HepG2 (cell line): ENCODE measurements around the gene CALY. TPM values are rescaled to one million over a fixed set of nuclear protein-coding genes. Genes with fewer than 3 reads are reported as not detected.
A peak's percentile ranks its signal among the peaks of the same experiment; 100 is the strongest.

Source experiments
- CREB1 ChIP-seq, 2 experiments: fragments of 450-650 bp in 1 of 2; IDR thresholded peaks; 2 replicates each; pipeline ENCODE4 v1.6.1; 2016 to 2017; ENCODE audit warnings: control low read depth in 1 of 2, mild to moderate bottlenecking in 1 of 2, missing compliant biosample characterization in 1 of 2, missing genetic modification characterization in 1 of 2
- CSRNP2 ChIP-seq: sonication (generic); formaldehyde crosslinking; conservative IDR thresholded peaks from 2 replicates; pipeline ENCODE4 v1.8.0; 2022; ENCODE audit warnings: low read depth, missing genetic modification reagents
- ELF1 ChIP-seq: sonication (generic); formaldehyde crosslinking; IDR thresholded peaks from 2 replicates; pipeline ENCODE4 v1.4.0; 2020; ENCODE audit warnings: missing genetic modification reagents
- JDP2 ChIP-seq: sonication (generic); formaldehyde crosslinking; IDR thresholded peaks from 2 replicates; pipeline ENCODE4 v1.8.1; 2022; ENCODE audit warnings: missing genetic modification reagents, borderline replicate concordance
- KIAA2018 ChIP-seq: sonication (generic); formaldehyde crosslinking; IDR thresholded peaks from 2 replicates; pipeline ENCODE4 v1.5.0; 2020; ENCODE audit warnings: mild to moderate bottlenecking, missing genetic modification reagents, borderline replicate concordance
- MATR3 ChIP-seq: sonication (generic); formaldehyde crosslinking; IDR thresholded peaks from 2 replicates; pipeline ENCODE4 v1.4.0; 2020; ENCODE audit warnings: missing genetic modification reagents
- SNRNP70 ChIP-seq: fragments of 200-400 bp; formaldehyde crosslinking; IDR thresholded peaks from 2 replicates; pipeline ENCODE4 v1.6.1; 2017; ENCODE audit warnings: mild to moderate bottlenecking, low read depth, low read length, moderate library complexity
- THYN1 ChIP-seq: sonication (generic); formaldehyde crosslinking; IDR thresholded peaks from 2 replicates; pipeline ENCODE4 v1.8.1; 2023; ENCODE audit warnings: low read depth, mild to moderate bottlenecking, moderate library complexity, missing genetic modification reagents, borderline replicate concordance
- ZBTB38 ChIP-seq: sonication (generic); formaldehyde crosslinking; IDR thresholded peaks from 2 replicates; pipeline ENCODE4 v1.5.1; 2020; ENCODE audit warnings: mild to moderate bottlenecking, missing genetic modification reagents
- ZNF280B ChIP-seq: sonication (generic); formaldehyde crosslinking; IDR thresholded peaks from 2 replicates; pipeline ENCODE4 v1.5.0; 2020; ENCODE audit warnings: missing genetic modification reagents, mild to moderate bottlenecking, borderline replicate concordance
- ZNF546 ChIP-seq: sonication (generic); formaldehyde crosslinking; conservative IDR thresholded peaks from 2 replicates; pipeline ENCODE4 v1.8.1; 2023; ENCODE audit warnings: mild to moderate bottlenecking, missing genetic modification reagents
- ZNF75D ChIP-seq: sonication (generic); formaldehyde crosslinking; IDR thresholded peaks from 2 replicates; pipeline ENCODE4 v1.8.1; 2023; ENCODE audit warnings: missing genetic modification reagents, mild to moderate bottlenecking, borderline replicate concordance
- ZNF800 ChIP-seq: sonication (generic); formaldehyde crosslinking; IDR thresholded peaks from 2 replicates; pipeline ENCODE4 v1.4.0; 2020; ENCODE audit warnings: missing genetic modification reagents
- ZNF839 ChIP-seq: sonication (generic); formaldehyde crosslinking; IDR thresholded peaks from 2 replicates; pipeline ENCODE4 v1.4.0; 2020; ENCODE audit warnings: missing genetic modification reagents, mild to moderate bottlenecking, borderline replicate concordance
- polyA plus RNA-seq, 8 experiments: library from polyadenylated mRNA; depleted of rRNA in 3 of 8; stranded (reverse) in 7 of 8; unstranded in 1 of 8; fragments of >200 nt; fragmentation: Illumina TruSeq in 4 of 8; extraction: Trizol in 4 of 8; gene quantifications; 2 replicates each; pipeline versions ENCODE4 v1.2.1 to v1.2.3, GENCODE V29; 2011 to 2016; ENCODE audit warnings: low read depth in 4 of 8, missing spikeins in 1 of 8, mixed read lengths in 1 of 8; ENCODE audit not compliant: insufficient read depth in 1 of 8
- total RNA-seq, 5 experiments: library from RNA; depleted of rRNA; stranded (reverse); fragments of >200 nt; fragmentation: Illumina TruSeq; extraction: Trizol; gene quantifications; 2 replicates each; pipeline ENCODE4 v1.2.3, GENCODE V29; 2016; ENCODE audit warnings: low read depth in 1 of 5

CALY gene
- total and polyA plus RNA-seq, 2 of the 13 experiments (the other 11 are each of a cell fraction or from before 2014, with no cell fraction given) = 0.08 TPM; not detected in 1

GRCh38 chr10:133357285-133358161 is 20.8 kb upstream of the CALY start, which contains the start of gene FUOM (continued):
- TF ChIP-seq KIAA2018 (CRISPR knock-in tag) (no peak), JDP2 (no peak), CREB1 (IDR thresholded peaks at IDR 0.05) (no peak), CREB1 (CRISPR knock-in tag; IDR thresholded peaks at IDR 0.05) (no peak), ZBTB38 (CRISPR knock-in tag) (no peak), ZNF800 (CRISPR knock-in tag) (no peak), CSRNP2 (CRISPR knock-in tag) (no peak), ZNF546 (CRISPR knock-in tag) (peak; percentile 22; the same call in 1 of the 2 replicates), MATR3 (CRISPR knock-in tag) (no peak), ZNF75D (no peak), THYN1 (no peak), ZNF280B (CRISPR knock-in tag) (no peak; the same call in 1 of the 2 replicates), ELF1 (CRISPR knock-in tag) (no peak), SNRNP70 (no peak), ZNF839 (CRISPR knock-in tag) (no peak)
